ENCODE results near the gene RPIA.
"Not testable (repeated sequence)": the region's sequence is repeated elsewhere in the genome, so short reads cannot be mapped to it uniquely, and the experiment has no call there.

DNA sequence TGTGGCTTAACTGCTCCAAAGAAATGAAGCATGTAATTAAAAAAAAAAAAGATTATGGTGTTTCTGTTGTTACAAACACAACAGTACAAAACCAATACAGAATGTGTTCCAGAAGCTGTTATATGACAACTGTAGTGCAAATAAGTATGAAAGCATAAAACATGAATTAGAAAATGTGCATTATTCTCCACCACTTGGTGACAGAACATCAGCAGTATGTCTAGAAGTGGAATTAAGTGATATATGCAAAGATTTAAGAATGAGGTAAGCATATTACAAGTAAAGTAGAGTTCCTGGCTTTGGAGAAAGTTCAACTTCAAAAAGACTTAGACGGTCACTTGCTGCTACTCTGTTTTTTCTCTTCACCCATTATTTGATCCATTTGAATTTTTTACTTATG, 105.0 kb downstream of the RPIA start:
- TF ChIP-seq, protein P1, sequence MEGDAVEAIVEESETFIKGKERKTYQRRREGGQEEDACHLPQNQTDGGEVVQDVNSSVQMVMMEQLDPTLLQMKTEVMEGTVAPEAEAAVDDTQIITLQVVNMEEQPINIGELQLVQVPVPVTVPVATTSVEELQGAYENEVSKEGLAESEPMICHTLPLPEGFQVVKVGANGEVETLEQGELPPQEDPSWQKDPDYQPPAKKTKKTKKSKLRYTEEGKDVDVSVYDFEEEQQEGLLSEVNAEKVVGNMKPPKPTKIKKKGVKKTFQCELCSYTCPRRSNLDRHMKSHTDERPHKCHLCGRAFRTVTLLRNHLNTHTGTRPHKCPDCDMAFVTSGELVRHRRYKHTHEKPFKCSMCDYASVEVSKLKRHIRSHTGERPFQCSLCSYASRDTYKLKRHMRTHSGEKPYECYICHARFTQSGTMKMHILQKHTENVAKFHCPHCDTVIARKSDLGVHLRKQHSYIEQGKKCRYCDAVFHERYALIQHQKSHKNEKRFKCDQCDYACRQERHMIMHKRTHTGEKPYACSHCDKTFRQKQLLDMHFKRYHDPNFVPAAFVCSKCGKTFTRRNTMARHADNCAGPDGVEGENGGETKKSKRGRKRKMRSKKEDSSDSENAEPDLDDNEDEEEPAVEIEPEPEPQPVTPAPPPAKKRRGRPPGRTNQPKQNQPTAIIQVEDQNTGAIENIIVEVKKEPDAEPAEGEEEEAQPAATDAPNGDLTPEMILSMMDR (IDR thresholded peaks at IDR 0.05; ENCODE audit: low read length): not testable (repeated sequence)
- TF ChIP-seq EZH2 (IDR thresholded peaks at IDR 0.05; ENCODE audit: borderline replicate concordance, low read length): not testable (repeated sequence)

All from OCI-LY1 (cell line).